ENCODE measurements around the gene LRMDA.

DNA sequence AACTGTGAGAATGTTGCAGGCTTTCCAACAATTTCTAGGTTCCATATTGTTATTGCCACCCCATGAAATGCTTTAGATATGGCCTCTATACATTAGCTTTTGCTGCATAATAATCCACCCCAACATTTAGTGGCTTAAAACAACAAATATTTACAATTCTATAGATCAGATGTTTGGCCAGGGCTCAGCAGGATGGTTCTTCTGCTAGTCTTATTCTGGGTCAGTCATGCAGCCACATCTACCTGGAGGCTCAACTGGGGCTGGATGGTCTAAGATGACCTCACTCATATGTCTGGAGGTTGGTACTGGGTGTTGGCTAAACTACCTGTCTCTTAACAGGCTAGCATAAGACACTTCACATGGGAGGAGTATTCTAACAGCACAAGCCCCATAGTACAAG, 607.3 kb downstream of the LRMDA start:
- TF ChIP-seq, protein P1, sequence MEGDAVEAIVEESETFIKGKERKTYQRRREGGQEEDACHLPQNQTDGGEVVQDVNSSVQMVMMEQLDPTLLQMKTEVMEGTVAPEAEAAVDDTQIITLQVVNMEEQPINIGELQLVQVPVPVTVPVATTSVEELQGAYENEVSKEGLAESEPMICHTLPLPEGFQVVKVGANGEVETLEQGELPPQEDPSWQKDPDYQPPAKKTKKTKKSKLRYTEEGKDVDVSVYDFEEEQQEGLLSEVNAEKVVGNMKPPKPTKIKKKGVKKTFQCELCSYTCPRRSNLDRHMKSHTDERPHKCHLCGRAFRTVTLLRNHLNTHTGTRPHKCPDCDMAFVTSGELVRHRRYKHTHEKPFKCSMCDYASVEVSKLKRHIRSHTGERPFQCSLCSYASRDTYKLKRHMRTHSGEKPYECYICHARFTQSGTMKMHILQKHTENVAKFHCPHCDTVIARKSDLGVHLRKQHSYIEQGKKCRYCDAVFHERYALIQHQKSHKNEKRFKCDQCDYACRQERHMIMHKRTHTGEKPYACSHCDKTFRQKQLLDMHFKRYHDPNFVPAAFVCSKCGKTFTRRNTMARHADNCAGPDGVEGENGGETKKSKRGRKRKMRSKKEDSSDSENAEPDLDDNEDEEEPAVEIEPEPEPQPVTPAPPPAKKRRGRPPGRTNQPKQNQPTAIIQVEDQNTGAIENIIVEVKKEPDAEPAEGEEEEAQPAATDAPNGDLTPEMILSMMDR (IDR thresholded peaks at IDR 0.05; ENCODE audit: extremely low read depth in 1 of 2, insufficient read depth in 1 of 2, low read depth in 1 of 2, low read length in 2 of 2), result no peak
- TF ChIP-seq JUN (IDR thresholded peaks at IDR 0.05; ENCODE audit: borderline replicate concordance, insufficient read depth, insufficient read length, low read depth), result no peak
- TF ChIP-seq POLR2AphosphoS5 (IDR thresholded peaks at IDR 0.05; ENCODE audit: insufficient read depth, low read depth, low read length), result no peak
- no peak for TF ChIP-seq EZH2 (IDR thresholded peaks at IDR 0.05; ENCODE audit: borderline replicate concordance, low read depth, low read length, severe bottlenecking)
- TF ChIP-seq POLR2A (IDR thresholded peaks at IDR 0.05; ENCODE audit: low read depth, low read length), result no peak
